ENCODE measurements around the gene NAV3.
"Not testable (repeated sequence)": the region's sequence is repeated elsewhere in the genome, so short reads cannot be mapped to it uniquely, and the experiment has no call there.

DNA sequence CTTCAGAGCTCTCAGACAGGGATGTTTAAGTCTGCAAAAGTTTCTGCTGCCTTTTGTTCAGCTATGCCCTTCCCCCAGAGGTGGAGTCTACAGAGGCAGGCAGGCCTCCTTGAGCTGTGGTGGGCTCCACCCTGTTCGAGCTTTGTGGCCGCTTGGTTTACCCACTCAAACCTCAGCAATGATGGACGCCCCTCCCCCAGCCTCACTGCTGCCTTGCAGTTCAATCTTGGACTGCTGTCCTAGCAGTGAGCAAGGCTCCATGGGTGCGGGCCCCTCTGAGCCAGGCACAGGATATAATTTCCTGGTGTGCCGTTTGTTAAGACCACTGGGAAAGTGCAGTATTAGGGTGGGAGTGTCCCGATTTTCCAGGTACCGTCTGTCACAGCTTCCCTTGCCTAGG, 427.0 kb downstream of the NAV3 start:
- TF ChIP-seq POLR2AphosphoS5, CTCF (IDR thresholded peaks at IDR 0.05): not testable (repeated sequence)
